GM12865 (cell line): ENCODE results near the gene HOXB1.
"Not testable (repeated sequence)": the region's sequence is repeated elsewhere in the genome, so short reads cannot be mapped to it uniquely, and the experiment has no call there.

Source experiments
- DNase-seq: peaks from one replicate; pipeline ENCODE4 v3.0.0; 2010; ENCODE audit warnings: low read depth
- H3K4me3 ChIP-seq: 2 replicates; pipeline ENCODE4 v1.5.1; 2011; ENCODE audit warnings: mild to moderate bottlenecking, low read depth, low read length, control low read depth
- CTCF ChIP-seq: IDR thresholded peaks from 2 replicates; pipeline ENCODE4 v1.5.1; 2011; ENCODE audit warnings: low read length, control low read depth, low read depth, inconsistent platforms; ENCODE audit not compliant: insufficient read depth; ENCODE audit errors: missing control alignments

HOXB1 gene

GRCh38 chr17:48541036-48541576 lies 10.3 kb upstream of the HOXB1 start:
- no peak for DNase-seq
- TF ChIP-seq CTCF, result no peak

GRCh38 chr17:48540213-48540612 lies 9.4 kb upstream of the HOXB1 start:
- TF ChIP-seq CTCF, result no peak
- no peak overlapping the region for H3K4me3 ChIP-seq
- no peak for DNase-seq

More at GRCh38 chr17:48541036-48541576, 10.3 kb upstream of the HOXB1 start:
- H3K4me3 ChIP-seq, result no peak overlapping the region

GRCh38 chr17:48539177-48539576 lies 8.4 kb upstream of the HOXB1 start:
- no peak overlapping the region for H3K4me3 ChIP-seq
- DNase-seq, result no peak
- no peak for TF ChIP-seq CTCF

- TF ChIP-seq CTCF, result no peak
- H3K4me3 ChIP-seq, result no peak overlapping the region
- no peak for DNase-seq
These were observed 6.5 kb upstream of the HOXB1 start for GRCh38 chr17:48537316-48537715.

GRCh38 chr17:48535793-48536559 lies 5.2 kb upstream of the HOXB1 start:
- not testable (repeated sequence) for DNase-seq, H3K4me3 ChIP-seq

- no peak overlapping the region for H3K4me3 ChIP-seq
- DNase-seq, result no peak
- no peak for TF ChIP-seq CTCF
These were observed 1.4 kb upstream of the HOXB1 start for GRCh38 chr17:48532261-48532660.

GRCh38 chr17:48530208-48530886 lies 464 bp downstream of the HOXB1 start:
- DNase-seq, result no peak
- no peak for TF ChIP-seq CTCF
- no peak overlapping the region for H3K4me3 ChIP-seq
